AG04449 (cell line): ENCODE measurements around the gene MAP2K3.

Experiments
- CTCF ChIA-PET: fragments of 350-600 bp; formaldehyde crosslinking; extraction: SDS; loops from one replicate; lab custom pipeline; 2021; ENCODE audit warnings: antibody characterized with exemption; lab: Yijun Ruan, JAX
- POLR2A ChIA-PET: fragments of 400-600, 350-600 bp; formaldehyde crosslinking; extraction: SDS; loops from one replicate; lab custom pipeline; 2020; ENCODE audit warnings: antibody characterized with exemption, inconsistent platforms; lab: Yijun Ruan, JAX
- DNase-seq: peaks from one replicate; pipeline ENCODE4 v3.0.0-alpha.2; 2010; ENCODE audit warnings: low read depth, low spot score
- H3K4me3 ChIP-seq: 2 replicates; pipeline ENCODE4 v1.5.1; 2011; ENCODE audit warnings: low read depth, mild to moderate bottlenecking, control low read depth, low read length
- TF ChIP-seq, protein P1 (sequence below): IDR thresholded peaks from one replicate; pipeline ENCODE4 v1.5.1; 2011; ENCODE audit warnings: mild to moderate bottlenecking, moderate library complexity, low read length, control low read depth, inconsistent platforms; ENCODE audit not compliant: insufficient read depth; ENCODE audit errors: missing control alignments

MAP2K3 gene

DNA sequence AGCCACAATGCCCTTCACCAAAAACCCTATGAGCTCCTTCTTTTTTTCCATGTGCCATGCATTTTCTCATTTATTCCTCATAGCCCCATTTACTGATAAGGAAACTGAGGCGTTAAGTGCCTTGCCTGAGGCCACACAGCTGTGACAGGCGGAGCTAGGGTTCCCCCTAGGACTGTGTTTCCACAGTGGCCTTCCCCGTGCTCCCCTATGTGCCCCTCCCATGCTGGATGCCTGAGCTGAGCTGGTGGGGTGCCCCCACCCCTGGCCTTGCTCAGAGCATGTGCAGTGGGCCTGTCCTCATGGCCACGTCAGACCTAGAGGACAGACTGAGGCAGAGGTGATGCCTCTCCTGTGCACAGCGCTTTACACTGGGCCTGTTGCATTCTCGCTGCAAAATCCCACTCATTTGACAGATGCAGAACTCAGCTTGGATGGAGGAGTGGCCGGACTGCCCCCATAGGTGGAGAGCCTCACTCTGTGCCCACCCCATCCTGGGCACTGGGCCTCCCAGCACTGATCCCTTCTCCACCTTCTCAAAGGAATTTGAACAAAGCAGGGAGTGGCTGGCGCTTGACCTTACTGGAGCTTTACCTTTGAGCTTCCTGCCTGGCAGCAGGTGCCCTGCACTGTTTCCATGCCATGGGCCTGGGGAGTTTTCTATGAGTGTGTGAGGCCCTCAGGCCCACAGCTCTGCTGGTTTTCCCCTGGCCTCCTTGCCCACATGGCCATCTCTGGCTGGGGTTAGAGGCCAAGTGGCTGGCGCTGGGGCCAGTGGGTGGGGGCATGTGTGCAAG lies 2.6 kb downstream of the MAP2K3 start:
- H3K4me3 ChIP-seq: peak overlapping the region; percentile 91
- ChIA-PET POLR2A (interaction anchor here (0.6 to 1.3 kb wide), 9 partner anchors 11 to 263 kb away, joined by 3 to 5 read pairs (median 3); partner anchors contain the start of gene TMEM11), CTCF (interaction anchor here (1.1 to 2.8 kb wide), 13 partner anchors 8 to 226 kb away, joined by 3 to 20 read pairs (median 4); no protein-coding TSS in a partner anchor)
- no peak for DNase-seq
- TF ChIP-seq, protein P1, sequence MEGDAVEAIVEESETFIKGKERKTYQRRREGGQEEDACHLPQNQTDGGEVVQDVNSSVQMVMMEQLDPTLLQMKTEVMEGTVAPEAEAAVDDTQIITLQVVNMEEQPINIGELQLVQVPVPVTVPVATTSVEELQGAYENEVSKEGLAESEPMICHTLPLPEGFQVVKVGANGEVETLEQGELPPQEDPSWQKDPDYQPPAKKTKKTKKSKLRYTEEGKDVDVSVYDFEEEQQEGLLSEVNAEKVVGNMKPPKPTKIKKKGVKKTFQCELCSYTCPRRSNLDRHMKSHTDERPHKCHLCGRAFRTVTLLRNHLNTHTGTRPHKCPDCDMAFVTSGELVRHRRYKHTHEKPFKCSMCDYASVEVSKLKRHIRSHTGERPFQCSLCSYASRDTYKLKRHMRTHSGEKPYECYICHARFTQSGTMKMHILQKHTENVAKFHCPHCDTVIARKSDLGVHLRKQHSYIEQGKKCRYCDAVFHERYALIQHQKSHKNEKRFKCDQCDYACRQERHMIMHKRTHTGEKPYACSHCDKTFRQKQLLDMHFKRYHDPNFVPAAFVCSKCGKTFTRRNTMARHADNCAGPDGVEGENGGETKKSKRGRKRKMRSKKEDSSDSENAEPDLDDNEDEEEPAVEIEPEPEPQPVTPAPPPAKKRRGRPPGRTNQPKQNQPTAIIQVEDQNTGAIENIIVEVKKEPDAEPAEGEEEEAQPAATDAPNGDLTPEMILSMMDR: no peak

DNA sequence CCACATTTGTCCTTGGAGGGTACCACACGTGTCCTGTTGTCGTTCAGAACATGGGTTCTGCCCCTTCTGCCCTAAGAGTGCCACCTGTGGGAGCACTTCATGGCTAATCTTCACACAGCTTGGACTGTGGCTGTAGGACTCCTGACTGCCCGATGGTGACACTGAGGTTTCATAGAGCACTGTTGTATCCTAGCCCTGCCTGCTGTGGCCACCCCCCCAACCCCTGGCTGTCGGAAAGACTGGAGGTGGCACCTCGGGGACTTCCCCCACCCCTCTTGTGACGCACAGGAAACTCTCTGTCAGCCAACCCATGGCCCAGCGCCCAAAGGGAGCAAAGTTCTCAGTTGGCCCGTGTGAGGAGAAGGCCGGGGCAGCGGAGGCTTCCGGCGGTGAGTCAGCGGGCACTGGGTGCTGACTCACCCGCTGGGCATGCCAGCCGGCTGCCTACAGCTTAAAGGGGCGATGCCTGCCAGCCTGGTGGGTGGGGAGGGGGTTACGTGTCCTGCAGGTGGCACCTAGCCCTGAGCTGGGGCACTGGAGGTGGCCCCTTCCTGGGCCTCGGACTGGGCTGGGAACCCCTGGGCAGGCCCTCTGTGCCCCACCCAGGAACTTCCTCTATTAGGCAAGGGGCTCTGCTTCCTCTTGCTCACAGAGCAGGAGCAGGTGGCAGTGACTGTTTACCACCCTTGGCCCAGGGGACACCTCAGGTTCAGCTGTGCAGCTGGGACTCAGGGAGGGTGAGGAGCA lies 3.4 kb downstream of the MAP2K3 start:
- DNase-seq: peak; percentile 87
- POLR2A ChIA-PET: no interaction called here
- CTCF ChIA-PET: interaction anchor here (0.7 to 3.0 kb wide), 11 partner anchors 9 to 225 kb away, joined by 3 to 20 read pairs (median 4); no protein-coding TSS in a partner anchor
- peak overlapping the region; percentile 91 for H3K4me3 ChIP-seq
- TF ChIP-seq, protein P1: no peak

DNA sequence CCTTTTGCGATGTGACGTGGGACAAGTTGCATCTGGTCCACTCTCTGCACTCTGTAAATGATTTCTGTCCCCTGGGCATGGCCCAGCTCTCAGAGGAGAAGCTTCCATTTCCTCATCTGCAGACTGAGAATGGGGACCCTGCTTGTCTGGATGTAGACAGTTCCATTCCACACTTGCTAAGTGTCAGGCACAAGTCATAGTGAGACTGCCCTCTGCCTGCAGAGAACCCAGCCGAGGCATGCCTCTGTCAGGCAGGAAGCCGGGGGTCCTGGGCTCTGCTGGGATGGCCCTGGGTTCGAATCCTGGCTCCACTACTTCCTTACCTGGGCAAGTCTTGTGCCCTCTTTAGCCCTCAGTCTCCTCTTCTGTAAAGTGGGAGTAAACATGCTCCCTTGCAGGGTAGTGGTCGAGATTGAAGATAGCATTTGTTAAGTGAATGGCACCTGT lies 4.1 kb downstream of the MAP2K3 start:
- H3K4me3 ChIP-seq: peak overlapping the region; percentile 91; the same call in 1 of the 2 replicates
- CTCF ChIA-PET: interaction anchor here (0.7 to 3.0 kb wide), 6 partner anchors 9 to 224 kb away, joined by 3 to 20 read pairs (median 10); no protein-coding TSS in a partner anchor
- DNase-seq: no peak
- POLR2A ChIA-PET: no interaction called here
- TF ChIP-seq, protein P1: no peak

DNA sequence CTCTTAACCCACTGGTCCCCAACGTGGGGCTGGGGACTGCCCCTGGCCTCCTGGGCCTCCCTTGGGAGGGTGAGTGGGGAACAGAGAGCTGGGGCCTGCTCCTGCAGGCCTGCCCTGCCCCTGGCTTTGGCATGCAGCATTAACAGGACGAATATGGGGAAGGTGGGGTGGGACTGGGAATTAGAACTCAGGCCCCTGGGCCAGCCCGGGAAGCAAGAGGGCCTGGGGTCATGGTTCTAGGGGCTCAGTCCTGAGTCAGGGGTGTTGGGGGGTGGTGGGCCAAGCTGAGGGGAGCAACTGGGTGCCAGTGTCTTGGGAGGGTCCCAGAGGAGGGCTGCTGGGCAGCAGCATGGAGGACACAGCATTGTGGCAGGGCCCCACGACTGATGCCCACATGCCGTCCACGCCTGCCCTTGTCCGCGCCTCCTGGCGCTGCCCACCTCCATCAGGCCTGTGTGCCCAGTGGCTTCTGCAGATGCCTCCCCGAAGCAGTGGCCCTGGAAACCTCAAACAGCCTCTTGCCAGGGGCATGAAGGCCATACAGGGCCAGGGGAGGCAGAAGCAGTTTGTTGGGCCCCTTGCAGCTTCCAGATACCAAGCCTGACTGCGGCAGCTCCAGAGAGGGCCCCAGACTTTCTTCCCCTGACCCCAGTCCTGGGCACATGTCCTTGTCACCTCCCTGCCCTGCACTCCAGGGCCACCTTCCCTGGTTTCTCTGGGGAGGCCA lies 4.8 kb downstream of the MAP2K3 start:
- ChIA-PET CTCF (interaction anchor here (1.4 to 3.5 kb wide), 5 partner anchors 10 to 223 kb away, joined by 4 to 18 read pairs (median 14); no protein-coding TSS in a partner anchor), POLR2A (no interaction called here)
- TF ChIP-seq, protein P1: no peak
- H3K4me3 ChIP-seq: no peak overlapping the region
- no peak for DNase-seq

DNA sequence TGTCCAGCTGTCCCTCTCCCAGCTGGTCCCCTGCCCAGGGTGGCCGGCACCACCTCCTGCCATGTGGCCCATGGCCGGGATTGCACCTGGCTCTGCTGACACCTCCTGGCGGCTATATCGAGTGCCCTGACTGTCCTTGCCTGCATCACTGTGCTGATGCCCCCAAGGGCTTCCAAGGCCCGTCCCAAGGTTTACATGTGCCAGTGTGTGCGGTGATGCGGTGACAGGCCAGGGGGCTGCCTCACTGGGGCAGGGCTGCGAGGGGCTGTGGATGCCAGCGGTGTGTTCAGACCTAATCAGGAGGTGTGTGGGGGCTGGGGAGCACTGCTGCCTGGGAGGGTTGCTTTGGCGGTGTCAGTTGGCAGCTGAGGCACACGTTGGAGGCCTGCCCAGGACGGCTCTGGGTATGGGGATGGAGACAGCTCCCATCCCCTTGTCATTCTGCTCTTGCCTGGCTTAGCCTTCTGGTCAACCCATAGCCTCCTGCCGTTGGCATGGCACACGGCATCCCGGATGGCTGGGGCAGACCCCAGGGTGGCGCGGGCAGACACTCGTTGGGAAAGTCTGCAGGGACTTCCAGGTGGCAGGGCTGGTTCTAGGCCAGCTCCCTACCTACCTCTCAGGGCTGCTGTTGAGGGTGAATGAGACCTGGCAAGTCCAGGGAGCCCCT lies 5.5 kb downstream of the MAP2K3 start:
- CTCF ChIA-PET: interaction anchor here (1.0 to 3.5 kb wide), 6 partner anchors 11 to 222 kb away, joined by 3 to 17 read pairs (median 5); no protein-coding TSS in a partner anchor
- POLR2A ChIA-PET: no interaction called here
- H3K4me3 ChIP-seq: no peak overlapping the region
- DNase-seq: no peak
- TF ChIP-seq, protein P1: no peak
